Esophagus muscularis mucosa (tissue), 4 donors: Measurements from ENCODE around the gene TLE2. TPM values are rescaled to one million over a fixed set of nuclear protein-coding genes. Genes with fewer than 3 reads are reported as not detected.
A peak's percentile ranks its signal among the peaks of the same experiment; 100 is the strongest.

Experiments
- DNase-seq: peaks from one replicate; pipeline ENCODE4 v3.0.0-alpha.2; 2017; ENCODE audit errors: extremely low spot score
- H3K27ac ChIP-seq, 4 donors: fragments of 200-600 bp; sonication (generic); replicated peaks in 1 of 4; 1 replicate in 3 of 4; 2 replicates in 1 of 4; pipeline ENCODE4 v1.5.1; 2016 to 2019; ENCODE audit warnings: mild to moderate bottlenecking in 1 of 4
- H3K27me3 ChIP-seq, 4 donors: fragments of 200-600 bp; sonication (generic); one replicate each; pipeline versions ENCODE4 v1.5.1 to v1.6.0; 2016 to 2019
- H3K36me3 ChIP-seq, 4 donors: fragments of 200-600 bp; sonication (generic); one replicate each; pipeline ENCODE4 v1.5.1; 2016 to 2019
- H3K4me1 ChIP-seq, 4 donors: fragments of 200-600 bp; sonication (generic); one replicate each; pipeline ENCODE4 v1.5.1; 2016 to 2019
- H3K4me3 ChIP-seq, 4 donors: fragments of 200-600 bp; sonication (generic); 1 replicate in 2 of 4; 2 replicates in 2 of 4; pipeline ENCODE4 v1.5.1; 2016 to 2019; ENCODE audit warnings: mild to moderate bottlenecking in 4 of 4, moderate library complexity in 1 of 4
- H3K9me3 ChIP-seq, 4 donors: fragments of 200-600 bp; sonication (generic); 1 replicate in 3 of 4; 2 replicates in 1 of 4; pipeline ENCODE4 v1.5.1; 2016 to 2019
- EP300 ChIP-seq: sonication (generic); formaldehyde crosslinking; IDR thresholded peaks from one replicate; pipeline ENCODE4 v1.6.1; 2017; ENCODE audit warnings: antibody characterized with exemption
- POLR2A ChIP-seq: fragments of 450-650 bp; IDR thresholded peaks from one replicate; pipeline ENCODE4 v1.6.1; 2017; ENCODE audit warnings: antibody characterized with exemption, moderate library complexity, mild to moderate bottlenecking, low read depth
- POLR2AphosphoS5 ChIP-seq, 2 donors: sonication (generic); formaldehyde crosslinking; IDR thresholded peaks; one replicate each; pipeline ENCODE4 v1.6.1; 2017; ENCODE audit warnings: antibody characterized with exemption in 2 of 2
- WGBS: methylation state at CpG from one replicate; pipeline ENCODE4 v1.1.5; 2018; 5-methylcytosine and 5-hydroxymethylcytosine counted together
- intact Hi-C: fragments of 100-400 bp; cut with DNase I; formaldehyde crosslinking; loops from one replicate; pipeline ENCODE4 v1.15.1; 2023
- total RNA-seq, 4 donors: library from RNA; depleted of rRNA; stranded (reverse); fragments of >200 nt; gene quantifications; one replicate each; pipeline versions ENCODE4 v1.1.0 to v1.2.1, GENCODE V29; 2016
- TF ChIP-seq, protein P1 (sequence below), 3 experiments: fragments of 200-600 bp in 2 of 3; fragments of 450-650 bp in 1 of 3; sonication (generic) in 2 of 3; IDR thresholded peaks; one replicate each; pipeline ENCODE4 v1.5.1; 2017 to 2019; ENCODE audit warnings: antibody characterized with exemption in 3 of 3, mild to moderate bottlenecking in 2 of 3, moderate library complexity in 1 of 3

TLE2 gene
- total RNA-seq, 4 donors from 2014 or later, result 34.0 to 51.2 (median 44.1) TPM

GRCh38 chr19:3056417-3057088 is 27.5 kb upstream of the TLE2 start:
- Histone ChIP-seq H3K36me3 (peaks cover 26 to 79% (median 69%) of the 10 kb centered on the region in 4 donors), H3K4me1 (peaks cover 57 to 76% (median 70%) of the 10 kb centered on the region in 4 donors), H3K4me3 (peak overlapping the region; percentile 7 to 25 (median 11)), H3K9me3 (no peaks in the 10 kb centered on the region), H3K27me3 (no peaks in the 10 kb centered on the region), H3K27ac (peak overlapping the region; percentile 81 to 99 (median 99))
- DNase-seq, result no peak
- intact Hi-C loops, result loop anchor here (5.0 kb wide), 2 partner anchors 74 to 94 kb away; no protein-coding TSS in a partner anchor
- TF ChIP-seq, protein P1, sequence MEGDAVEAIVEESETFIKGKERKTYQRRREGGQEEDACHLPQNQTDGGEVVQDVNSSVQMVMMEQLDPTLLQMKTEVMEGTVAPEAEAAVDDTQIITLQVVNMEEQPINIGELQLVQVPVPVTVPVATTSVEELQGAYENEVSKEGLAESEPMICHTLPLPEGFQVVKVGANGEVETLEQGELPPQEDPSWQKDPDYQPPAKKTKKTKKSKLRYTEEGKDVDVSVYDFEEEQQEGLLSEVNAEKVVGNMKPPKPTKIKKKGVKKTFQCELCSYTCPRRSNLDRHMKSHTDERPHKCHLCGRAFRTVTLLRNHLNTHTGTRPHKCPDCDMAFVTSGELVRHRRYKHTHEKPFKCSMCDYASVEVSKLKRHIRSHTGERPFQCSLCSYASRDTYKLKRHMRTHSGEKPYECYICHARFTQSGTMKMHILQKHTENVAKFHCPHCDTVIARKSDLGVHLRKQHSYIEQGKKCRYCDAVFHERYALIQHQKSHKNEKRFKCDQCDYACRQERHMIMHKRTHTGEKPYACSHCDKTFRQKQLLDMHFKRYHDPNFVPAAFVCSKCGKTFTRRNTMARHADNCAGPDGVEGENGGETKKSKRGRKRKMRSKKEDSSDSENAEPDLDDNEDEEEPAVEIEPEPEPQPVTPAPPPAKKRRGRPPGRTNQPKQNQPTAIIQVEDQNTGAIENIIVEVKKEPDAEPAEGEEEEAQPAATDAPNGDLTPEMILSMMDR (IDR thresholded peaks at IDR 0.05), result no peak
- no peak for TF ChIP-seq POLR2AphosphoS5 (IDR thresholded peaks at IDR 0.05)
- TF ChIP-seq POLR2A, result no peak
- TF ChIP-seq EP300, result no peak
- 58% methylated on average over 10 of the region's 10 CpGs for WGBS

GRCh38 chr19:3055741-3056416 is 26.8 kb upstream of the TLE2 start:
- peak overlapping the region; percentile 81 to 99 (median 99) for H3K27ac ChIP-seq
- H3K36me3 ChIP-seq, result peaks cover 26 to 77% (median 69%) of the 10 kb centered on the region in 4 donors
- H3K27me3 ChIP-seq, result no peaks in the 10 kb centered on the region
- intact Hi-C loops, result loop anchor here (5.0 kb wide), 2 partner anchors 74 to 94 kb away; no protein-coding TSS in a partner anchor
- TF ChIP-seq, protein P1 (IDR thresholded peaks at IDR 0.05), result no peak
- no peak for TF ChIP-seq EP300
- no peak for TF ChIP-seq POLR2AphosphoS5 (IDR thresholded peaks at IDR 0.05)
- no peak for TF ChIP-seq POLR2A
- WGBS, result 52% methylated on average over 21 of the region's 31 CpGs
- H3K4me1 ChIP-seq, result peaks cover 55 to 75% (median 66%) of the 10 kb centered on the region in 4 donors
- no peaks in the 10 kb centered on the region for H3K9me3 ChIP-seq
- no peak overlapping the region for H3K4me3 ChIP-seq
- no peak for DNase-seq

- no peak for TF ChIP-seq POLR2AphosphoS5 (IDR thresholded peaks at IDR 0.05)
- no peak for TF ChIP-seq EP300
- no peak for TF ChIP-seq POLR2A
- TF ChIP-seq, protein P1 (IDR thresholded peaks at IDR 0.05), result no peak
- 75% methylated on average over 8 of the region's 20 CpGs for WGBS
- Histone ChIP-seq H3K4me3 (no peak overlapping the region), H3K36me3 (peaks cover 26 to 75% (median 67%) of the 10 kb centered on the region in 4 donors), H3K9me3 (no peaks in the 10 kb centered on the region), H3K27ac (peak overlapping the region; percentile 81 to 99 (median 99)), H3K27me3 (no peaks in the 10 kb centered on the region), H3K4me1 (peaks cover 49 to 68% (median 59%) of the 10 kb centered on the region in 4 donors)
- intact Hi-C loops, result loop anchor here (5.0 kb wide), 2 partner anchors 73 to 93 kb away; no protein-coding TSS in a partner anchor
- DNase-seq, result no peak
Measured at GRCh38 chr19:3054972-3055740, 26.1 kb upstream of the TLE2 start.

DNA sequence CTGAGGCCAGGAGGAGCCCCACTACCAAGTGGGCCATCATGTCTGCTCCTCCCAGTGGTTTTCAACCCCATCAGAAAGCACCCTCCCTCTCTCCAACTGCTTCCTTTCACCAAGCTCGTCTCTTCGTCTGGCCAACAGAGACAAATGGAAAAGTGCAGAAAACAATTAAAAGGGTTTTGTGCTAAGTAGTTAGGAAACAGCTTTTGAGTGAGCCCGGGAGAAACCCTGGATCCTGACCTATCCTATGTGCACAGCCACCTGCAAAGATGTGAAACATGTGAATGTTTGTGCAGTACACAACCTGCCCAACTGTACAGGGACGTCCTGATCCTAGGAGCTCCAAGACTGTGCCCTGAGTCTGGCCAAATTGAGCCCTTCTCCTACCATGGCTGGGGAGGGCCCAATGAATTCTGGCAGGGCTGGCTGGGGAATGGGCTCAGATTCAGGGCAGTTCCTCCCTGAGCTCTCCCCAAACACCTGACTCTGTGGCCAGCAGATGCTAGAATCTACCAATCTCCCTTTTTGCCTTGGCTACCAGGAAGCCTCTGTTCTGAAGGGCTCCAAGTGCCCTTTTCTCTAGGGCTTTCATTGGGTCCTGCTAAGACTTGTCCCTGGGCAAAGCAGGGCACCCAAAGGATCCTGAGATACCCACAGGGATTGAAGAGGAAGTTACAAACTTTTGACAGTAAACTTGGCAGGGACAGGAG is 25.3 kb upstream of the TLE2 start:
- Histone ChIP-seq H3K27ac (peak overlapping the region; percentile 81 to 99 (median 99)), H3K4me1 (peaks cover 42 to 60% (median 51%) of the 10 kb centered on the region in 4 donors), H3K36me3 (peaks cover 24 to 68% (median 60%) of the 10 kb centered on the region in 4 donors), H3K4me3 (no peak overlapping the region), H3K9me3 (no peaks in the 10 kb centered on the region), H3K27me3 (no peaks in the 10 kb centered on the region)
- TF ChIP-seq POLR2AphosphoS5 (IDR thresholded peaks at IDR 0.05) (no peak), POLR2A (no peak), EP300 (no peak)
- TF ChIP-seq, protein P1 (IDR thresholded peaks at IDR 0.05), result no peak
- intact Hi-C loops, result no loop called here
- no peak for DNase-seq
- 68% methylated on average over 4 of the region's 4 CpGs for WGBS
